RWPE1 (cell line): Measurements from ENCODE around the gene MSRB3.
A peak's percentile ranks its signal among the peaks of the same experiment; 100 is the strongest.

ENCODE experiments used
- CTCF ChIA-PET: fragments of 350-600 bp; sonication (Branson Sonifier 250); formaldehyde crosslinking; extraction: SDS; loops from one replicate; lab custom pipeline; 2021; lab: Yijun Ruan, JAX
- POLR2A ChIA-PET: fragments of 400-600 bp; formaldehyde crosslinking; extraction: SDS; loops from one replicate; lab custom pipeline; 2020; ENCODE audit warnings: antibody characterized with exemption; ENCODE audit not compliant: low non-redundant PET; lab: Yijun Ruan, JAX
- DNase-seq: peaks from one replicate; pipeline ENCODE4 v3.0.0; 2012; ENCODE audit warnings: low spot score
- H3K27ac ChIP-seq: fragments of 450-650 bp; 2 replicates; pipeline ENCODE4 v1.5.1; 2017
- CTCF ChIP-seq: fragments of 450-650 bp; conservative IDR thresholded peaks from 2 replicates; pipeline ENCODE4 v1.5.1; 2017; ENCODE audit warnings: low read depth, mild to moderate bottlenecking

MSRB3 gene

GRCh38 chr12:65274602-65275272 lies 3.7 kb upstream of the MSRB3 start:
- TF ChIP-seq CTCF, result no peak
- ChIA-PET POLR2A (no interaction called here), CTCF (no interaction called here)
- no peak for DNase-seq
- no peak overlapping the region for H3K27ac ChIP-seq

GRCh38 chr12:65275627-65276026 lies 2.9 kb upstream of the MSRB3 start:
- POLR2A ChIA-PET, result no interaction called here

GRCh38 chr12:65276916-65277530 lies 1.5 kb upstream of the MSRB3 start:
- no peak for DNase-seq
- CTCF ChIA-PET, result interaction anchor here (0.6 to 1.0 kb wide), 4 partner anchors 35 to 233 kb away, joined by 3 to 4 read pairs (median 3); no protein-coding TSS in a partner anchor
- POLR2A ChIA-PET, result no interaction called here
- no peak overlapping the region for H3K27ac ChIP-seq
- TF ChIP-seq CTCF, result no peak

More at GRCh38 chr12:65275627-65276026, 2.9 kb upstream of the MSRB3 start:
- no peak overlapping the region for H3K27ac ChIP-seq
- CTCF ChIA-PET, result no interaction called here
- DNase-seq, result no peak
- TF ChIP-seq CTCF, result no peak

GRCh38 chr12:65277994-65278575 lies 398 bp upstream of the MSRB3 start:
- CTCF ChIA-PET, result no interaction called here
- POLR2A ChIA-PET, result no interaction called here
- no peak for DNase-seq
- H3K27ac ChIP-seq, result peak overlapping the region; percentile 79
- no peak for TF ChIP-seq CTCF

GRCh38 chr12:65279369-65280112 lies 1.1 kb downstream of the MSRB3 start:
- DNase-seq, result no peak
- POLR2A ChIA-PET, result no interaction called here
- H3K27ac ChIP-seq, result peak overlapping the region; percentile 79
- CTCF ChIA-PET, result interaction anchor here (0.6 kb wide), 1 partner anchor 507 kb away, joined by 3 read pairs; no protein-coding TSS in a partner anchor
- TF ChIP-seq CTCF, result no peak

- CTCF ChIA-PET, result no interaction called here
- POLR2A ChIA-PET, result no interaction called here
- no peak for TF ChIP-seq CTCF
- H3K27ac ChIP-seq, result no peak overlapping the region
- no peak for DNase-seq
These were observed 1.8 kb downstream of the MSRB3 start for GRCh38 chr12:65280306-65280705.
